ENCODE results near the gene PROC.

- TF ChIP-seq CTCF (conservative IDR thresholded peaks at IDR 0.05; ENCODE audit: low read depth, low read length) (no peak), EZH2 (IDR thresholded peaks at IDR 0.05; ENCODE audit: low read length, unreplicated experiment) (no peak), EZH2phosphoT487 (IDR thresholded peaks at IDR 0.05; ENCODE audit: borderline replicate concordance, low read length) (no peak)
These were observed 7.2 kb upstream of the PROC start for GRCh38 chr2:127410871-127411652.

Data from PC-3 (cell line).